Measurements from ENCODE around the gene CACNA2D1.

Gene CACNA2D1

GRCh38 chr7:81960026-81960425 is 483.6 kb downstream of the CACNA2D1 start:
- no peak for DNase-seq (ENCODE audit: low spot score)

- DNase-seq (ENCODE audit: low spot score) = no peak
Observed at GRCh38 chr7:81957517-81957916, 486.1 kb downstream of the CACNA2D1 start.

GRCh38 chr7:81956520-81956919 is 487.1 kb downstream of the CACNA2D1 start:
- DNase-seq (ENCODE audit: low spot score) = peak; percentile 46

GRCh38 chr7:81949306-81949705 is 494.3 kb downstream of the CACNA2D1 start:
- DNase-seq (ENCODE audit: low spot score) = no peak

GRCh38 chr7:81944058-81944457 is 499.5 kb downstream of the CACNA2D1 start:
- no peak for DNase-seq (ENCODE audit: low spot score)

- no peak for DNase-seq (ENCODE audit: low spot score)
Observed at GRCh38 chr7:81937091-81937490, 506.5 kb downstream of the CACNA2D1 start.

GRCh38 chr7:81934596-81935301 is 508.8 kb downstream of the CACNA2D1 start:
- DNase-seq (ENCODE audit: low spot score) = no peak

- DNase-seq (ENCODE audit: low spot score) = no peak
Observed at GRCh38 chr7:81932936-81933335, 510.6 kb downstream of the CACNA2D1 start.

- no peak for DNase-seq (ENCODE audit: low spot score)
Observed at GRCh38 chr7:81929386-81929785, 514.2 kb downstream of the CACNA2D1 start.

- DNase-seq (ENCODE audit: low spot score) = no peak
Observed at GRCh38 chr7:81926154-81926553, 517.4 kb downstream of the CACNA2D1 start.

GRCh38 chr7:81925530-81925929 is 518.0 kb downstream of the CACNA2D1 start:
- DNase-seq (ENCODE audit: low spot score) = no peak

GRCh38 chr7:81924494-81924893 is 519.1 kb downstream of the CACNA2D1 start:
- no peak for DNase-seq (ENCODE audit: low spot score)

GRCh38 chr7:81919494-81919893 is 524.1 kb downstream of the CACNA2D1 start:
- DNase-seq (ENCODE audit: low spot score) = no peak

- no peak for DNase-seq (ENCODE audit: low spot score)
Observed at GRCh38 chr7:81908220-81908619, 535.4 kb downstream of the CACNA2D1 start.

GRCh38 chr7:81903115-81903514 is 540.5 kb downstream of the CACNA2D1 start:
- no peak for DNase-seq (ENCODE audit: low spot score)

- DNase-seq (ENCODE audit: low spot score) = no peak
Observed at GRCh38 chr7:81902536-81902935, 541.0 kb downstream of the CACNA2D1 start.
